CD14-positive monocyte (primary cell): ENCODE measurements around the gene SEH1L. TPM values are rescaled to one million over a fixed set of nuclear protein-coding genes. Genes with fewer than 3 reads are reported as not detected.

Source experiments
- DNase-seq, 3 donors: peaks; one replicate each; pipeline ENCODE4 v3.0.0-alpha.2; 2011 to 2022
- H2AFZ ChIP-seq: 2 replicates; pipeline ENCODE4 v1.6.0; 2012; ENCODE audit warnings: mild to moderate bottlenecking, low read depth, low read length, inconsistent platforms; ENCODE audit not compliant: insufficient read depth, poor library complexity, severe bottlenecking
- H3K27ac ChIP-seq, 2 donors: 1 replicate in 1 of 2; 2 replicates in 1 of 2; pipeline ENCODE4 v1.5.1; 2012 to 2013; ENCODE audit warnings: low read length in 2 of 2, control low read depth in 1 of 2, inconsistent platforms in 1 of 2, low read depth in 1 of 2, mild to moderate bottlenecking in 1 of 2
- H3K27me3 ChIP-seq, 2 donors: one replicate each; pipeline versions ENCODE4 v1.6.0 to v1.6.1; 2011 to 2013; ENCODE audit warnings: low read length in 2 of 2; ENCODE audit not compliant: control insufficient read depth in 2 of 2, insufficient read depth in 2 of 2
- H3K36me3 ChIP-seq, 2 donors: replicated peaks in 1 of 2; 1 replicate in 1 of 2; 2 replicates in 1 of 2; pipeline versions ENCODE4 v1.5.1 to v1.6.1; 2012 to 2013; ENCODE audit warnings: low read length in 2 of 2, control low read depth in 1 of 2, inconsistent platforms in 1 of 2, mild to moderate bottlenecking in 1 of 2; ENCODE audit not compliant: insufficient read depth in 2 of 2, control insufficient read depth in 1 of 2
- H3K4me1 ChIP-seq, 2 donors: 1 replicate in 1 of 2; 2 replicates in 1 of 2; pipeline versions ENCODE4 v1.5.1 to v1.6.1; 2012 to 2013; ENCODE audit warnings: low read length in 2 of 2, control low read depth in 1 of 2, inconsistent platforms in 1 of 2, mild to moderate bottlenecking in 1 of 2, moderate library complexity in 1 of 2; ENCODE audit not compliant: insufficient read depth in 2 of 2, control insufficient read depth in 1 of 2
- H3K4me2 ChIP-seq: replicated peaks from 2 replicates; pipeline ENCODE3; 2012; ENCODE audit warnings: low read length, moderate library complexity, mild to moderate bottlenecking; ENCODE audit not compliant: poor library complexity, severe bottlenecking; ENCODE audit errors: extremely low read depth
- H3K4me3 ChIP-seq, 3 experiments: fragments of 200-600 bp in 1 of 3; sonication (generic) in 1 of 3; replicated peaks in 1 of 3; 1 replicate in 2 of 3; 2 replicates in 1 of 3; pipeline ENCODE4 v1.5.1; 2011 to 2013; ENCODE audit warnings: low read length in 3 of 3, mild to moderate bottlenecking in 3 of 3, control low read depth in 2 of 3, low read depth in 2 of 3, inconsistent platforms in 1 of 3, moderate library complexity in 1 of 3
- H3K79me2 ChIP-seq: 2 replicates; pipeline ENCODE4 v1.6.0; 2012; ENCODE audit warnings: mild to moderate bottlenecking, control low read depth, inconsistent platforms, low read length, moderate library complexity; ENCODE audit not compliant: insufficient read depth
- H3K9ac ChIP-seq: 2 replicates; pipeline ENCODE4 v1.6.0; 2017; ENCODE audit warnings: low read length, mild to moderate bottlenecking; ENCODE audit not compliant: insufficient read depth, poor library complexity, severe bottlenecking
- H3K9me3 ChIP-seq, 2 donors: replicated peaks in 1 of 2; 1 replicate in 1 of 2; 2 replicates in 1 of 2; pipeline versions ENCODE4 v1.5.1 to v1.6.1; 2012 to 2013; ENCODE audit warnings: low read length in 2 of 2, control low read depth in 1 of 2; ENCODE audit not compliant: control insufficient read depth in 1 of 2, insufficient read depth in 1 of 2
- H4K20me1 ChIP-seq: 2 replicates; pipeline ENCODE4 v1.6.0; 2012; ENCODE audit warnings: mild to moderate bottlenecking, low read length, control low read depth, moderate library complexity; ENCODE audit not compliant: insufficient read depth
- H3K27ac Mint-ChIP-seq, 7 donors: one replicate each; pipeline ENCODE4 v1.8.0; 2020; ENCODE audit warnings: mild to moderate bottlenecking in 7 of 7, mixed read lengths in 7 of 7, moderate library complexity in 6 of 7, inconsistent platforms in 2 of 7
- H3K27me3 Mint-ChIP-seq, 3 donors: one replicate each; pipeline ENCODE4 v1.8.0; 2021 to 2022; ENCODE audit warnings: low read depth in 3 of 3, mild to moderate bottlenecking in 3 of 3, mixed read lengths in 3 of 3, moderate library complexity in 3 of 3, inconsistent platforms in 1 of 3
- H3K36me3 Mint-ChIP-seq, 2 donors: one replicate each; pipeline ENCODE4 v1.8.0; 2020; ENCODE audit warnings: mixed read lengths in 2 of 2, inconsistent platforms in 1 of 2, mild to moderate bottlenecking in 1 of 2
- H3K4me1 Mint-ChIP-seq: one replicate; pipeline ENCODE4 v1.8.0; 2020; ENCODE audit warnings: mild to moderate bottlenecking, mixed read lengths
- H3K4me3 Mint-ChIP-seq, 2 donors: one replicate each; pipeline ENCODE4 v1.8.0; 2020; ENCODE audit warnings: mild to moderate bottlenecking in 2 of 2, mixed read lengths in 2 of 2, moderate library complexity in 1 of 2
- H3K9me3 Mint-ChIP-seq, 7 donors: one replicate each; pipeline ENCODE4 v1.8.0; 2020 to 2022; ENCODE audit warnings: mixed read lengths in 7 of 7, mild to moderate bottlenecking in 6 of 7, moderate library complexity in 6 of 7, inconsistent platforms in 2 of 7
- WGBS: methylation state at CpG from one replicate; pipeline ENCODE4 v1.1.5; 2013; ENCODE audit warnings: missing lambda C conversion rate; ENCODE audit not compliant: insufficient coverage; 5-methylcytosine and 5-hydroxymethylcytosine counted together
- intact Hi-C, 2 donors: fragments of 100-400 bp; cut with micrococcal nuclease; formaldehyde crosslinking; loops; one replicate each; pipeline versions ENCODE4 v1.15.0 to v1.15.1; 2023
- polyA plus RNA-seq, 3 donors: library from polyadenylated mRNA; depleted of rRNA in 1 of 3; unstranded in 2 of 3; stranded (reverse) in 1 of 3; fragments of 300-500 nt in 2 of 3; fragments of >200 nt in 1 of 3; fragmentation: Illumina TruSeq in 2 of 3; gene quantifications; 1 replicate in 2 of 3; 2 replicates in 1 of 3; pipeline ENCODE4 v1.2.3, GENCODE V29; 2012 to 2021
- TF ChIP-seq, protein P1 (sequence below): fragments of 200-600 bp; IDR thresholded peaks from one replicate; pipeline ENCODE4 v1.8.0; 2022; ENCODE audit warnings: antibody characterized with exemption, mild to moderate bottlenecking

SEH1L gene
- polyA plus RNA-seq, 3 donors = 7.1 to 26.9 (median 25.9) TPM

DNA sequence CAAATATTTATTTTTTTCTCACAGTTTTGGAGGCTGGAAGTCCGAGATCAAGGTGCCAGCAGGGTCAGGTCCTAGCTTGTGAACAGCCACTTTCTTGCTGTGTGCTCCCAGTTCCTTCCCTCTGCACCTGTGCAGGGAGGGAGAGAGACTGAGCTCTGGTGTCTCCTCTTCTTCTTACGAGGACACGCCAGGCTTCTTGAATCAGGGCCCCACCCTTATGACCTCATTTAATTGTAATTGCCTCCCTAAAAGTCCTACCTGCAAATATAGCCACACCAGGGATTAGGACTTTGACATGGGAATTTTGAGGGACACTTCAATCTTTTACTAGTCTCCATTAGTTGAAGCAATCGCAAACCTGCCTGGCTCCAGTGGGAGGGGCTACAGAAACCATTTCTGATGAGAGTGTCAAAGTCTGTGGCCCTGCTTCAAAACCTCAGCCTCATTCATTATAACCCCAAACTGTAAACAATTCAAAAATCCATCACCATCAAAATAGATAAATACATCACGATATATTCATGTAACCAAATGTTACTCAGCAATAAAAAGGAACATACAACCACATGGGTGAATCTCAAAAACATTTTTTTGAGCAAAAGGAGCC lies 18.2 kb upstream of the SEH1L start:
- Mint-ChIP-seq H3K4me1 (peaks cover 2% of the 10 kb centered on the region), H3K9me3 (no peaks in the 10 kb centered on the region), H3K27ac (no peak overlapping the region), H3K27me3 (peaks cover 0 to under 1% (median 0%) of the 10 kb centered on the region in 3 donors), H3K4me3 (no peak overlapping the region), H3K36me3 (no peaks in the 10 kb centered on the region)
- no peak overlapping the region for H3K27ac ChIP-seq
- intact Hi-C loops = loop anchor here in 1 of 2 donors (5.0 kb wide), 1 partner anchor 187 kb away; no protein-coding TSS in a partner anchor
- no peaks in the 10 kb centered on the region for H3K9me3 ChIP-seq
- H3K79me2 ChIP-seq = no peaks in the 10 kb centered on the region
- no peak overlapping the region for H3K9ac ChIP-seq
- H3K4me1 ChIP-seq = no peaks in the 10 kb centered on the region
- H3K27me3 ChIP-seq = no peaks in the 10 kb centered on the region
- TF ChIP-seq, protein P1, sequence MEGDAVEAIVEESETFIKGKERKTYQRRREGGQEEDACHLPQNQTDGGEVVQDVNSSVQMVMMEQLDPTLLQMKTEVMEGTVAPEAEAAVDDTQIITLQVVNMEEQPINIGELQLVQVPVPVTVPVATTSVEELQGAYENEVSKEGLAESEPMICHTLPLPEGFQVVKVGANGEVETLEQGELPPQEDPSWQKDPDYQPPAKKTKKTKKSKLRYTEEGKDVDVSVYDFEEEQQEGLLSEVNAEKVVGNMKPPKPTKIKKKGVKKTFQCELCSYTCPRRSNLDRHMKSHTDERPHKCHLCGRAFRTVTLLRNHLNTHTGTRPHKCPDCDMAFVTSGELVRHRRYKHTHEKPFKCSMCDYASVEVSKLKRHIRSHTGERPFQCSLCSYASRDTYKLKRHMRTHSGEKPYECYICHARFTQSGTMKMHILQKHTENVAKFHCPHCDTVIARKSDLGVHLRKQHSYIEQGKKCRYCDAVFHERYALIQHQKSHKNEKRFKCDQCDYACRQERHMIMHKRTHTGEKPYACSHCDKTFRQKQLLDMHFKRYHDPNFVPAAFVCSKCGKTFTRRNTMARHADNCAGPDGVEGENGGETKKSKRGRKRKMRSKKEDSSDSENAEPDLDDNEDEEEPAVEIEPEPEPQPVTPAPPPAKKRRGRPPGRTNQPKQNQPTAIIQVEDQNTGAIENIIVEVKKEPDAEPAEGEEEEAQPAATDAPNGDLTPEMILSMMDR = no peak
- WGBS = 100% methylated on average over 1 of the region's 5 CpGs
- peak overlapping the region; percentile 11 for H2AFZ ChIP-seq
- no peak overlapping the region for H3K4me3 ChIP-seq
- DNase-seq = no peak
- H3K36me3 ChIP-seq = no peaks in the 10 kb centered on the region
- no peak overlapping the region for H3K4me2 ChIP-seq
- H4K20me1 ChIP-seq = no peaks in the 10 kb centered on the region

DNA sequence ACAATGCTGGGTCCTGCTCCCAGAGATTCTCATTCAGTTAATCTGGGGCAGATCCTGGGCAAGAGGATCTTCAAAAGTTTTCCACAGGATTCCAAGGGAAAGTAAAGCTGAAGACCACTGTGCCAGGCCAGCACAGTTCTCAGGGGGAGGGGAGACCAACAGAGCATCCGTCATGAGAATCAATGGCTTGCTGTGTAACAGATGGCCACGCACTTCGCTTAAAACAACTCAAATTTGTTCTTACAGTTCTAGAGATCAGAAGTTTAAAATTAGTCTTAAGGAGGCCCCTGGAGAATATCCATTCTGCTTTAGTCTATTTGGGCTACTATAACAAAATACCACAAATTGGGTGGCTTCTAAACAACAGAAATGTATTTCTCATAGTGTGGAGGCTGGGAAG lies 17.4 kb upstream of the SEH1L start:
- TF ChIP-seq, protein P1 = no peak
- Histone ChIP-seq H3K4me3 (no peak overlapping the region), H3K79me2 (no peaks in the 10 kb centered on the region), H3K4me1 (no peaks in the 10 kb centered on the region), H3K4me2 (no peak overlapping the region), H4K20me1 (no peaks in the 10 kb centered on the region), H3K27ac (no peak overlapping the region), H3K9me3 (no peaks in the 10 kb centered on the region), H3K9ac (no peak overlapping the region), H3K36me3 (no peaks in the 10 kb centered on the region), H2AFZ (no peak overlapping the region), H3K27me3 (no peaks in the 10 kb centered on the region)
- H3K9me3 Mint-ChIP-seq = no peaks in the 10 kb centered on the region
- peaks cover 3% of the 10 kb centered on the region for H3K4me1 Mint-ChIP-seq
- no peak overlapping the region for H3K27ac Mint-ChIP-seq
- peaks cover 0 to 1% (median 0%) of the 10 kb centered on the region in 3 donors for H3K27me3 Mint-ChIP-seq
- WGBS = 100% methylated on average over 1 of the region's 3 CpGs
- no peak overlapping the region for H3K4me3 Mint-ChIP-seq
- no peak for DNase-seq
- intact Hi-C loops = loop anchor here in 1 of 2 donors (5.0 kb wide), 1 partner anchor 188 kb away; no protein-coding TSS in a partner anchor
- no peaks in the 10 kb centered on the region for H3K36me3 Mint-ChIP-seq
